GM12891 (cell line): ENCODE results near the gene PABPN1L.
"Not testable (repeated sequence)": the region's sequence is repeated elsewhere in the genome, so short reads cannot be mapped to it uniquely, and the experiment has no call there.

Source experiments
- DNase-seq: peaks from one replicate; pipeline ENCODE4 v3.0.0; 2011; ENCODE audit warnings: low spot score; ENCODE audit not compliant: insufficient read length
- FAIRE-seq: peaks from 2 replicates; lab custom pipeline; 2011; peaks lifted over from hg19 to GRCh38; lab: Jason Lieb, UNC
- PAX5 ChIP-seq: IDR thresholded peaks from 2 replicates; pipeline ENCODE4 v1.6.1; 2011; ENCODE audit warnings: low read length, moderate library complexity, mild to moderate bottlenecking; ENCODE audit not compliant: insufficient read depth, severe bottlenecking
- POLR2A ChIP-seq: IDR thresholded peaks from 2 replicates; pipeline ENCODE4 v1.6.1; 2011; ENCODE audit warnings: low read depth, low read length, control low read depth
- POLR2AphosphoS5 ChIP-seq: IDR thresholded peaks from 2 replicates; pipeline ENCODE4 v1.6.1; 2011; ENCODE audit warnings: low read depth, low read length, control low read depth
- POU2F2 ChIP-seq: IDR thresholded peaks from 2 replicates; pipeline ENCODE4 v1.6.1; 2011; ENCODE audit warnings: low read depth, mild to moderate bottlenecking, control low read depth, low read length, moderate library complexity
- SPI1 ChIP-seq: IDR thresholded peaks from 2 replicates; pipeline ENCODE4 v1.6.1; 2011; ENCODE audit warnings: low read depth, low read length, control low read depth
- TAF1 ChIP-seq: IDR thresholded peaks from 2 replicates; pipeline ENCODE4 v1.6.1; 2011; ENCODE audit warnings: low read depth, low read length, control low read depth

Gene PABPN1L

DNA sequence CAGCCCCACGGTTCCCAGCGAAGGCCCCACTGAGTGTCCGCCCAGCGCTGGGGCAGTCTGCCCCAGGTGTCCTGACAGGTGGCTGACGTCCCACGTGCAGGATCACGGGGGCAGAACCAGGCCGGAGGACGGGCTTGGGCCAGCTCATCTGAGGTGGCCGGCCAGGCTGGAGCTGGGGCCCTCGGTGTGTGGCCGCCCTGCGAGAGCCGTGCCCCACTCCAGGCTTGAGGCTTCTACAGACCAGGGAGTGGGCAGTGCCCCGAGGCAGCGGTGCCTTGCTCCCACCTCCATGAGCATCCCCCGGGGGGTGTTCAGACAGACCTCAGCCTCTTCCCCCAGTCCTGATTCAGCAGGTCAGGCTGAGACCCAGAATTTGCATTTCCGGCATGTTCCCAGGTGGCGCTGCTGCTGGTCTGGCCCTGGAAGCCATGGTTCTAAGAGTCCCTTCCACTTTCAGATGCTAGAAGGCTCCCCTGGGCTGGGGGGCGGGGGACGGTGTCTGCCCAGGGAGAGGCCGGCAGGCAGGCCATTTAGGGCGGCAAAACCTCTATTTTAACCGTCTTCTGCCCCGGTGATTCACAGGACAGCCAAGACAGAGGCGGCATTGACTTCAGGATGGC is 35.4 kb upstream of the PABPN1L start:
- no peak for FAIRE-seq
- DNase-seq, result no peak
- no peak for TF ChIP-seq POU2F2
- TF ChIP-seq PAX5, result no peak
- no peak for TF ChIP-seq TAF1
- TF ChIP-seq POLR2A, result no peak
- no peak for TF ChIP-seq SPI1
- no peak for TF ChIP-seq POLR2AphosphoS5

DNA sequence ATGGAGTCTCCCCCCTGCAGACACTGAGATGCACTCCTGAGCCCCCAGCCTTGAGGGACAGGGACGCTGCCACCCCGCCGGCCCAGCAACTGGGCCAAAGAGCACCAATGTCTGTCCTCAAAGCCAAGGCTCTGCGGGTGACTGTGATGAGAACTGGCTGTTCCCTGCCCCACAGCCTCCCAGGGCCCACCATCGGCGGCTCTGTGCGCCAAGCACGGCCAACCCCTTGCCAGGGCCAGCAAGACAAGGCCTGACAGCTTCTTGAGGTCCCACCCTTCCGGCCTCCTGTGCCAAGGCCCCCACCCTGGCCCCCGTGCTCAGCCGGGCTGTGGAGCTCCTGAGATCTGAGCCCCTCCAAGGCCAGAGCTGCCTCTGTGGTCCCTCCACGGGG is 34.2 kb upstream of the PABPN1L start:
- FAIRE-seq (no peak), DNase-seq (no peak)
- TF ChIP-seq POLR2AphosphoS5 (no peak), PAX5 (no peak), SPI1 (no peak), POLR2A (no peak), POU2F2 (no peak), TAF1 (no peak)

DNA sequence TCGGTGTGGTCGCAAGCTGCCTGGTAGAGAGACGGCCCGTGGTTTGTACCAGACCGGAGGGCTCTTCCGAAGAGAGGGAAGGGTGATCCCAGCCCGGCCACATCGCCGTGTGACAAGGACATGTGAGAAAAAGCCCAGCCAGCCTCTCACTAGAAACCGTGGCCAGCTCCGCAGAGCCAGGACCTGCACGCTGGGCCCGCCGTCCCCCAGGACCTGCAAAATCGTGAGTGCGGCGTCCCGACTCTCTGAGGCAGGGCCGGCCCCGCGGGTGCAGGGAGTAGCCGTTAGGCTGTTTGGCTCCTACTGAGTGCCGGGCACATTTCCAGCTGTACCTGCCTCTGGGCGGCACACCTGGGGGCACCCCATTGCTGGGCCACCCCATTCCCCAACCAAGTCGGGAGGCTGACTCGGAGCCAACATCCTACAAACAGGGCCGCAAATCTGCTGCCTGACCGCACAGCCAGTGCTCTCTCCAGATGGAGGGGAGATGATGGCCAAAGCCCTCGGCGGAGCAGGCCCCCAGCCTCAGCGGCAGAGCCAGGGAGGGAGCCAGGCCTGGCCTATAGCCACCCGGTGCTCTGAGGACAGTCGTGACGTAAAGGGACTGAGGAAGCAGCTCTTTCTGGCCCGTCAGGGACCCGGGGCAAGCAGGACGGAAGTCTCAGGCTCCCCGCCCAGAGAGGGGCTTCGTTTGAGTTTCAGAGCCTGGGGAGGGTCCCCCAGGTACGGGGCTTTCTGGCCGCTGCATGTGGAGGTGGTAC is 33.6 kb upstream of the PABPN1L start:
- no peak for DNase-seq
- TF ChIP-seq POLR2AphosphoS5 (no peak), PAX5 (no peak), SPI1 (no peak), POU2F2 (no peak), POLR2A (no peak), TAF1 (no peak)
- no peak for FAIRE-seq

DNA sequence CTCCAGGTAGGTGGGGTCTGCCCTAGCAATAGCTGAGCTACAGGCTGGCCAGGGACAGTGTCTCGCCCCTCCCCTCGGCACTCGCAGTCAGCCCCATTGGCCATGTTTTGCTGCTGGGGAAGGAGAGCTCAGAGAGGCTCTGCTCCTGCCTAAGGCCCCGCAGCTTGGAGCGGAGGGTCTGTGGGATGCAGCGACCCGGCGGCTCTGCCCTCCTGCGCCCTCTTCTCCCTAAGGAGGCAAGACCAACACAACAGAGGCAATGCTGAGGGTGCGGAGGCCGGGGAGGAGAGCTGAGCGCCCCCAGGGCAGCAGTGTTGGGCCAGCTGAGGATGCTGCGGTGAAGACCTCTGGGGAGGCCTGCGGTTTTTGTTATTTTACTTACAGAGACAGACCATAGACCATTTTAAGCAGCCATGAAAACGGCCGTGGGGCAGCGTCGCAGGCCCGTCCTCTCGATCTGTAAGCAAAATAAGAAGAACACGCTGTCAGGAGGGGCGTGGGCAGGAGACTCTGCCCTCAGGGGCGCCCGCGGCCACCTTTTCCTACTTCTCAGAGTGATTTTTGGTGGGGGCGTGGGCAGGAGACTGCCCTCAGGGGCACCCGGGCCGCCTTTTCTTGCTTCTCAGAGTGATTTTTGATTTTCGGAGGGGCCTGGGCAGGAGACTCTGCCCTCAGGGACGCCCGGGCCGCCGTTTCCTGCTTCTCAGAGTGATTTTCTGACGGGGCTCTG is 31.4 kb upstream of the PABPN1L start:
- no peak for FAIRE-seq
- no peak for TF ChIP-seq TAF1
- no peak for TF ChIP-seq PAX5
- no peak for TF ChIP-seq POLR2AphosphoS5
- TF ChIP-seq POU2F2, result no peak
- TF ChIP-seq POLR2A, result no peak
- no peak for TF ChIP-seq SPI1
- no peak for DNase-seq

DNA sequence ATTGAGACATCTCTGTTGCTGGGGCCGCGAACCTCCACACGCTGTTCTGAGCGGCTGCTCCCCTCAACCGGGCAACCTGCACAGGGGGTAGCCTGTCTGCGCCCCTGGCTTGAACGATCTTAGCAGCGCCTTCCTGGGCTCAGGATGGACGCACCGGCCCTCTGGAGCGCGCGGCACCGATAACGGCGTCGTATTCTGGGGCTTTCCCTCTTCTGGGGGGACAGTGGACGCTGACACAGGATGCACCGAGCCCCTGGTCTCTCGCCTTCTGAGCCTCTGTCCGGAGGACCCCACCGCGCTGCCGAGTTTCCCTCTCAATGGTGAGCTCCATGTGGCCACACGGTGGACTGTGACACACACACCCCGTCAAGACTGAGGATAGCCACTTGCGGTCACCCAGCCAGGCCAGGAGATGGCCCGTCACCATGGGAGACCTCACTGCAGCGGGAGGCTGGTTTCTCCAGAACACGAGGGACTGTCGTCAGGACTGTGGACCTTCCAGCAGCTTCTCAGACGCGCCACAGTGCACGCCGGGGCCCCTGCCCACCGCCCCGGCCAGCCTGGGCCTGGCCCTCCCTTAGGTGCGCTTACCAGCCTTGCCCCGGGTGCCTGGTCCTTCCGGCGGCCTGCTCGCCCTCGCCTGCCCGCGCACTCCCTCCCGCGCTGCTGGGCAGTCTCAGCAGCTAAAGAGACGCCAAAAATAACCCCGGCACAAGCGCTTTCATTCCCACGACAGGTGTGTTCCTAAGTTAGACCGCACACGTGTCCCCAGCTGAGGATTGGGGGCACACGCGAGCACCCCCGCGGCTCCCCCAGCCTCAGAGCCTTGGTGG is 30.0 kb upstream of the PABPN1L start:
- TF ChIP-seq POLR2A, result no peak
- no peak for TF ChIP-seq POLR2AphosphoS5
- no peak for TF ChIP-seq SPI1
- TF ChIP-seq PAX5, result no peak
- TF ChIP-seq TAF1, result no peak
- TF ChIP-seq POU2F2, result no peak
- FAIRE-seq, result no peak
- DNase-seq, result no peak

DNA sequence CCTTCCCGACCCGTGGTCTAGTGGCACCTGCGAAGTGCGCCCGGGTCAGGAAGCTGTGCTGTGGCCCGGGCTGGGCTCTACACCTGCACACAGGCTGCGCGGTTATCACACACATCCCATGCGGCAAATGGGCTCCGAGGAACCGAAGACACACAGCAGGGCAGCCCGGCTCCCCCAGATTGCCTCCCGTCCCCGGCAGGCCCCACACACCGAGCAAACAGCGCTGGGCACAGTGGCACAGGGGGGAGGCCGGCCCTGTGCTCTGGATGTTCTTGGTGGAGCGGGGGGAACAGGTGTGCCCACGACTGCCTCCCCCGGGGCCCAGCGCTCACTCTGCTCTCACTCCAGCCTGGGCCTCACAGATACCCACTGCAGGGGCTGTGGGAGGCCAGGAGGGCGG is 28.9 kb upstream of the PABPN1L start:
- TF ChIP-seq POLR2AphosphoS5 (no peak), TAF1 (no peak), POU2F2 (no peak), PAX5 (no peak), SPI1 (no peak), POLR2A (no peak)
- no peak for DNase-seq
- no peak for FAIRE-seq

DNA sequence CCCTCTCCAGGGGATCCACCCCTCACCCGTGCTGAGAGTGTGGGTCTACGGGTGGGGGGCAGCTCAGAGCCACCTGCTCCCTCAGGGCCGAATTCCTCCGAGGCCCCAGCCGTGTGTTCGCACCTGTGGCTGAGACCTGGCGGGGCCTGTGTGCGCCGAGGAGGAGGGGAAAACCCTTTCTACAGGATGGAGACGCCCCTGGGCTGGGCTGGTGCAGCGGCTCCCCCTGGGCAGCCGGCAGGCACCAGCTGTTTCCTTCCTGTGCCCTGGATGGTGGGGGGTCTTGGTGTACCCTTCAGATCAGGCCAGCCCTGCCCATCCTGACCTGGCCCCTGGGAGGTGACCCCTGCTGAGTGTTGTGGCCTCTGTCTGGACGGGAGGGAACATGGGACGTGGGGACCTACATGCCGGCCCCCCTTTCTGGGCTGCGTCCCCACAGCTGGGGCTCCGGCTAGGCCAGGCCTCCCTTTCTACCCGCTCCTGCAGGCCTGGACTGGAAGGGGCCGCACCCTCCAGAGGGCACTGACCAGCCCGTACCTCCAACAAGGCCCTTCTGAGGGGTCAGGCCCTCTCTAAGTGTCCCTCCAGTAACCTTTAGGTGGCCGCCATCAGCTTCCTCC is 28.3 kb upstream of the PABPN1L start:
- TF ChIP-seq POU2F2, result no peak
- no peak for TF ChIP-seq TAF1
- TF ChIP-seq PAX5, result no peak
- no peak for TF ChIP-seq POLR2AphosphoS5
- TF ChIP-seq POLR2A, result no peak
- no peak for TF ChIP-seq SPI1
- peak; percentile 62 for DNase-seq
- FAIRE-seq, result no peak

DNA sequence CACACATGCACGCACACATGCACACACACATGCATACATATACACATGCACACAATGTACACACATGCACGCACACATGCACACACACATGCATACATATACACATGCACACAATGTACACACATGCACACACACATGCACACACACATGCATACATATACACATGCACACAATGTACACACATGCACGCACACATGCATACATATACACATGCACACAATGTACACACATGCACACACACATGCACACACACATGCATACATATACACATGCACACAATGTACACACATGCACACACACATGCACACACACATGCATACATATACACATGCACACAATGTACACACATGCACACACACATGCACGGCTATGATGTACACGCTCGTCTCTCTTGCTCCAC is 27.8 kb upstream of the PABPN1L start:
- DNase-seq, FAIRE-seq: not testable (repeated sequence)
